ENCODE measurements around the gene NHS. TPM values are rescaled to one million over a fixed set of nuclear protein-coding genes. Genes with fewer than 3 reads are reported as not detected.
A peak's percentile ranks its signal among the peaks of the same experiment; 100 is the strongest.

NHS gene
- total and polyA plus RNA-seq, 2 of the 13 experiments (the other 11 are each of a cell fraction or from before 2014, with no cell fraction given): 0.02 TPM; not detected in 1

- Histone ChIP-seq H3K27ac (ENCODE audit: extremely low read length, insufficient read depth, low read length) (peak overlapping the region; percentile 61), H3K36me3 (replicated peaks in 1 of 2; ENCODE audit: control insufficient read depth in 1 of 2, insufficient read depth in 2 of 2, low read length in 2 of 2) (no peaks in the 10 kb centered on the region), H3K9ac (ENCODE audit: insufficient read depth, low read depth, low read length) (peak overlapping the region; percentile 49), H3K9me3 (ENCODE audit: low read length) (no peaks in the 10 kb centered on the region), H3K4me3 (replicated peaks in 1 of 3; ENCODE audit: insufficient read depth in 1 of 3, low read depth in 2 of 3, low read length in 3 of 3) (peak overlapping the region; percentile 48 to 81 (median 53); a peak in 5 of 6 replicates), H4K20me1 (ENCODE audit: insufficient read depth, low read length) (peaks cover 5% of the 10 kb centered on the region; the same call in 1 of the 2 replicates), H2AFZ (ENCODE audit: low read length) (no peak overlapping the region), H3K79me2 (ENCODE audit: insufficient read depth, low read length) (peaks cover 81% of the 10 kb centered on the region), H3K4me2 (ENCODE audit: low read depth, low read length) (peak overlapping the region; percentile 73), H3K27me3 (ENCODE audit: control insufficient read depth in 1 of 2, insufficient read depth in 2 of 2, low read length in 2 of 2) (no peaks in the 10 kb centered on the region), H3K4me1 (ENCODE audit: insufficient read depth, low read length) (peaks cover 39% of the 10 kb centered on the region)
- POLR2A ChIA-PET: interaction anchor here (2.2 kb wide), 1 partner anchor 34 kb away, joined by 10 read pairs; no protein-coding TSS in a partner anchor
- intact Hi-C loops (cut with micrococcal nuclease; ENCODE audit: unreplicated experiment): no loop called here
- TF ChIP-seq CEBPB (IDR thresholded peaks at IDR 0.05; ENCODE audit: borderline replicate concordance, low read depth, low read length) (no peak), KLF15 (CRISPR knock-in tag; IDR thresholded peaks at IDR 0.05; ENCODE audit: borderline replicate concordance) (no peak), UBTF (CRISPR knock-in tag; IDR thresholded peaks at IDR 0.05) (no peak), ZNF691 (CRISPR knock-in tag; IDR thresholded peaks at IDR 0.05; ENCODE audit: borderline replicate concordance, low read depth) (peak; percentile 98)
- DNase-seq (ENCODE audit: low spot score): no peak
- WGBS (ENCODE audit: low lambda C conversion rate): 7% methylated on average over 10 of the region's 11 CpGs
- no peak for ATAC-seq
- peak; percentile 63 for FAIRE-seq
- in situ Hi-C loops (cut with HindIII; ENCODE audit: extremely low pct_ligation_motif_present, low pct_unique_long_range_greater_than_20kb): no loop called here
- CTCF ChIA-PET (ENCODE audit: low intra/inter-chr PET ratio, low total read pairs): no interaction called here
- no TSS peak for BruUV-seq (replicated peaks)
Observed at GRCh38 chrX:17740137-17741122, 365.4 kb downstream of the NHS start.
